ENCODE measurements around the gene CLDND1. TPM values are rescaled to one million over a fixed set of nuclear protein-coding genes. Genes with fewer than 3 reads are reported as not detected.

Gene CLDND1
- total RNA-seq (2014; rRNA removed; shearing (Covaris generic)) = 46.4 and 51.3 TPM in 2 replicates
- 59.2 and 60.7 TPM in 2 replicates for polyA plus RNA-seq (2016; fragmentation: Nextera tagmentation; extraction: Ambion mirVana)

DNA sequence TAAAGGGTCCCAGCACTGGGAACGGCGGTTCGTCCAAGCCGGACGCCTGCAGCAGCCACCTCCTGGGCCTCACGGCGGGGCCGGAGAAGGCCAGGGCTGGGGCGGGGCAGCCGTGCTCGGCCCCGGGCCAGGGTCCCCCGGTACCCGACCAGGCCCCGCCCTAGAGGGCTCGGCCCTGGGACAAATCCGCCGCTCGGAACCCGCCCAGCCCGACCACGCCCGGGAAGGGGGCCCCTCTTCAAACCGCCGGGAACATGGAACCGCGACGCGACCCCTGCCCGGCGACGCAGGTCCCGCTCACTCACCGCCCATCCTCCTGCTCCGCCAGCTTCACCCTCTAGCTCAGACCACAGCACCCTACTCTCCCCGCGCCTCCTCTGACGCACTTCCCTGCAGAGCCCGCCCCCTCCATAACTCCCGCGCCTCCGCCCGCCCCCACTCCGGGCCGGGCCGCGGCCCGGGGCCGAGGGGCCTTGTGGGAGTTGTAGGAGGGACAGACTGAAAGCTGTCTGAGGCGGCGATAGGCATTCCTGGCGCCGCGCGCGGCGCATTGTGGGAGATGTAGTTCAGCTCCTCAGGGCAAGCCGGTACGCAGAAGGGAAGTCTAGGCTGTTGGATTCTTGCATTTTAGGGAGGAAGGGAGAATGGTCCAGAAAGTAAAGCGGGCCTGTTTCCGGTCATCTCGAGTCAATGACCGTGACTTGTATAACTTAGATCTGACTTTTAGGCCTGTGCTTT, at the start of gene CLDND1:
Gene CLDND1 (minus strand): TSS at position 359 of the 738 bp plus-strand sequence. CDS start 1,478 bp downstream, outside the sequence.
- TF ChIP-seq EZH2 (IDR thresholded peaks at IDR 0.05; ENCODE audit: insufficient read depth, poor library complexity, severe bottlenecking) = no peak
- TF ChIP-seq EZH2phosphoT487 (IDR thresholded peaks at IDR 0.05; ENCODE audit: insufficient read depth, low read depth) = no peak
- peaks cover 11% of the 10 kb centered on the region; the same call in 1 of the 2 replicates for H3K4me1 ChIP-seq (ENCODE audit: insufficient read depth)
- in situ Hi-C loops (cut with MboI) = no loop called here
- H3K9ac ChIP-seq = peak within 1 kb of the TSS; percentile 88
- no peaks in the 10 kb centered on the region for H3K27me3 ChIP-seq (replicated peaks; ENCODE audit: insufficient read depth)
- peaks cover 47% of the 10 kb centered on the region for H3K79me2 ChIP-seq (ENCODE audit: insufficient read depth)
- peak within 1 kb of the TSS; percentile 89 for H3K4me3 ChIP-seq
- H3K9me3 ChIP-seq (ENCODE audit: low read depth) = no peaks in the 10 kb centered on the region
- H2AFZ ChIP-seq = peak within 1 kb of the TSS; percentile 94
- H3K27ac ChIP-seq = peak within 1 kb of the TSS; percentile 82
- H3K4me2 ChIP-seq (ENCODE audit: unreplicated experiment) = peak within 1 kb of the TSS; percentile 85
- peaks cover 26% of the 10 kb centered on the region; the same call in 1 of the 2 replicates for H3K36me3 ChIP-seq (ENCODE audit: low read depth)
- DNase-seq = peak; percentile 98
- H3F3A ChIP-seq (ENCODE audit: insufficient read depth) = no peaks in the 10 kb centered on the region
- WGBS, 2 experiments (ENCODE audit: low coverage in 1 of 2, low lambda C conversion rate in 2 of 2, missing lambda C conversion rate in 2 of 2) = 0 to 3% methylated on average over 19 to 45 of the region's 63 CpGs
- H4K20me1 ChIP-seq (ENCODE audit: insufficient read depth) = no peaks in the 10 kb centered on the region
- no peaks in the 10 kb centered on the region for H3K9me2 ChIP-seq (ENCODE audit: insufficient read depth)

DNA sequence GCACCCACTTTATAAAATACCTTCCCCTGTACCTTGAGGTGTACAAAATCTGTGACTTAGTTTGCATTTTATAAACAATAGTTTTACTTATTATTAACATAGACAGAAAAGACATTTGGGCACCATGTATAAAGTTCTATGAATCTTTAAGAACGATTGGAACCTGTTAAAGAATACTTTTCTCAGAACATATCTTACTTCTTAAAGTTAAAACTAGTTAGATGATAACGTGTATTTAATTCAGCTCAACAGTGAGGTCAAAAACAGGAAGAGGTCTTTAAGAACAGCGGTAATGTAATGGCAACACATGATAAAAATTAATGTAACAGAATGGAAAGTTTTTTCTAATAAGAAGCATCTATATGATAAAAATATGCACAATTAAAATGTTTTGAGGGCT, 45.7 kb upstream of the CLDND1 start:
- H3K9ac ChIP-seq = no peak overlapping the region

DNA sequence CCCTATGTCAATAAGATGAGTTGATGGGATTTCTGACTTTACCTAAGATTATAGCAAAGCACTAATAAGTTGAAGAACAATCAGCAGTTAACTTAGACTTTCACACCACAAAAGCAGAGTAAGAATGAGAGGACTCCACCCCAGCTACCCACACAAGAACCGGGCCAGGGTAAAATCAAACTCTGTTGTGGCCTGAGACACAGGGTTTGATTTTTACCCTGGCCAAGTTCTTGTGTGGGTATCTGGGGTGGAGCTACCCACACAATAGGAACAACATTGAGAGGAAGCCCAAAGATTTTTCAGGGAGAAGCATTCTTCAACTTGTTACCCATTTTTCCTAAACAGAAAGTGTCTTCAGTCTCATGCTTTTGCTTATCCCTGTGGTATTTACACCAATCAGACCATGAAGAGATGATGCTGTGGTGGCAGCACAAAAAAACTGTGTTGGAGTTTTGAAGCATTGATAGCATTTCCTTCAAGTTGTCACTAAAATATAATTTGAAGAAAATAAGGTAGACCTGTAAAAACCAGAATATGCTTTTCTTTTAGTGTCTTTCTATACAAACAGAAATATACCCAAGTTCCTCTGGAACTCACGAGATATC, 45.1 kb upstream of the CLDND1 start:
- H4K20me1 ChIP-seq (ENCODE audit: insufficient read depth) = no peaks in the 10 kb centered on the region
- H3K79me2 ChIP-seq (ENCODE audit: insufficient read depth) = no peaks in the 10 kb centered on the region
- no peak overlapping the region for H3K4me2 ChIP-seq (ENCODE audit: unreplicated experiment)
- no peak overlapping the region for H3K9ac ChIP-seq
- H2AFZ ChIP-seq = no peak overlapping the region
- no peaks in the 10 kb centered on the region for H3K9me2 ChIP-seq (ENCODE audit: insufficient read depth)
- H3K4me1 ChIP-seq (ENCODE audit: insufficient read depth) = peaks cover 17% of the 10 kb centered on the region
- peaks cover 7% of the 10 kb centered on the region; the same call in 1 of the 2 replicates for H3F3A ChIP-seq (ENCODE audit: insufficient read depth)
- H3K9me3 ChIP-seq (ENCODE audit: low read depth) = no peaks in the 10 kb centered on the region
- no peak overlapping the region for H3K4me3 ChIP-seq
- DNase-seq = no peak
- WGBS, 2 experiments (ENCODE audit: low coverage in 1 of 2, low lambda C conversion rate in 2 of 2, missing lambda C conversion rate in 2 of 2) = 83 to 89% methylated on average over 2 of the region's 2 CpGs
- no peaks in the 10 kb centered on the region for H3K36me3 ChIP-seq (ENCODE audit: low read depth)
- in situ Hi-C loops (cut with MboI) = no loop called here
- TF ChIP-seq EZH2phosphoT487 (IDR thresholded peaks at IDR 0.05; ENCODE audit: insufficient read depth, low read depth) = no peak
- no peak for TF ChIP-seq EZH2 (IDR thresholded peaks at IDR 0.05; ENCODE audit: insufficient read depth, poor library complexity, severe bottlenecking)
- no peak overlapping the region for H3K27ac ChIP-seq
- no peaks in the 10 kb centered on the region for H3K27me3 ChIP-seq (replicated peaks; ENCODE audit: insufficient read depth)

More for the DNA sequence above, 45.7 kb upstream of the CLDND1 start:
- H3K27ac ChIP-seq = no peak overlapping the region
- TF ChIP-seq EZH2 (IDR thresholded peaks at IDR 0.05; ENCODE audit: insufficient read depth, poor library complexity, severe bottlenecking) (no peak), EZH2phosphoT487 (IDR thresholded peaks at IDR 0.05; ENCODE audit: insufficient read depth, low read depth) (no peak)
- H3K36me3 ChIP-seq (ENCODE audit: low read depth) = no peaks in the 10 kb centered on the region
- in situ Hi-C loops (cut with MboI) = no loop called here
- no peak for DNase-seq
- no peak overlapping the region for H2AFZ ChIP-seq
- H3K9me3 ChIP-seq (ENCODE audit: low read depth) = no peaks in the 10 kb centered on the region
- no peaks in the 10 kb centered on the region for H3K9me2 ChIP-seq (ENCODE audit: insufficient read depth)
- no peak overlapping the region for H3K4me2 ChIP-seq (ENCODE audit: unreplicated experiment)
- no peaks in the 10 kb centered on the region for H3K79me2 ChIP-seq (ENCODE audit: insufficient read depth)
- H3K4me1 ChIP-seq (ENCODE audit: insufficient read depth) = peaks cover 11% of the 10 kb centered on the region
- H3F3A ChIP-seq (ENCODE audit: insufficient read depth) = peaks cover 6% of the 10 kb centered on the region; the same call in 1 of the 2 replicates
- H3K4me3 ChIP-seq = no peak overlapping the region
- H3K27me3 ChIP-seq (replicated peaks; ENCODE audit: insufficient read depth) = no peaks in the 10 kb centered on the region
- no peaks in the 10 kb centered on the region for H4K20me1 ChIP-seq (ENCODE audit: insufficient read depth)
- 87 to 89% methylated on average over 3 of the region's 3 CpGs for WGBS, 2 experiments (ENCODE audit: low coverage in 1 of 2, low lambda C conversion rate in 2 of 2, missing lambda C conversion rate in 2 of 2)

DNA sequence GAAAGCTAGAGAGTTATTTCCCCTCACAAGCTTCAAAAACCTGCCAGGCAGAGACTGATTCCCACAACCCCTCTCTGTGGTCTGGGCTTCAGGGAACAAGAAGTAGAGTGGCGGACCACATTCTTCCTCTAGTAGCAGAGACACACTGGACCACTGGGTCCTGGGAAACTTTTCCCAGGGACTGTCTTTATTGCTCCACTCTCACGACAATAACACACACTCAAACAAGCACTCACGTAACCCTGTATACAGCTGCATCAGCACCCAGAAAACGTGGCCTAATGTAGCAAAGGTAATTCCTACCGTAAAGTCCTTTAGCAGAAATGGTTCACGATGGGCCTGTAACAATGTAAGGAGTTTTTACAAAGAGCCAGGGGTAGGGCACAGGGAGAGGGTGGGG, 43.1 kb upstream of the CLDND1 start:
- no peak overlapping the region for H2AFZ ChIP-seq
- H3K4me1 ChIP-seq (ENCODE audit: insufficient read depth) = peaks cover 25% of the 10 kb centered on the region
- H3K9me3 ChIP-seq (ENCODE audit: low read depth) = no peaks in the 10 kb centered on the region
- no peaks in the 10 kb centered on the region for H3K36me3 ChIP-seq (ENCODE audit: low read depth)
- no peaks in the 10 kb centered on the region for H3K27me3 ChIP-seq (replicated peaks; ENCODE audit: insufficient read depth)
- H3K4me3 ChIP-seq = no peak overlapping the region
- H3F3A ChIP-seq (ENCODE audit: insufficient read depth) = peaks cover 7% of the 10 kb centered on the region; the same call in 1 of the 2 replicates
- no peaks in the 10 kb centered on the region for H3K9me2 ChIP-seq (ENCODE audit: insufficient read depth)
- H3K27ac ChIP-seq = no peak overlapping the region
- DNase-seq = no peak
- H4K20me1 ChIP-seq (ENCODE audit: insufficient read depth) = no peaks in the 10 kb centered on the region
- WGBS, 2 experiments (ENCODE audit: low coverage in 1 of 2, low lambda C conversion rate in 2 of 2, missing lambda C conversion rate in 2 of 2) = 80 to 81% methylated on average over 6 of the region's 6 CpGs
- H3K9ac ChIP-seq = no peak overlapping the region
- in situ Hi-C loops (cut with MboI) = no loop called here
- TF ChIP-seq EZH2phosphoT487 (IDR thresholded peaks at IDR 0.05; ENCODE audit: insufficient read depth, low read depth) (no peak), EZH2 (IDR thresholded peaks at IDR 0.05; ENCODE audit: insufficient read depth, poor library complexity, severe bottlenecking) (no peak)
- H3K4me2 ChIP-seq (ENCODE audit: unreplicated experiment) = no peak overlapping the region
- H3K79me2 ChIP-seq (ENCODE audit: insufficient read depth) = no peaks in the 10 kb centered on the region

Measured in GM23248 (cell line).